CD14-positive monocyte (primary cell): ENCODE data around the gene FRA10AC1. TPM values are rescaled to one million over a fixed set of nuclear protein-coding genes. Genes with fewer than 3 reads are reported as not detected.

ENCODE experiments used
- DNase-seq, 3 donors: peaks; one replicate each; pipeline ENCODE4 v3.0.0-alpha.2; 2011 to 2022
- H2AFZ ChIP-seq: 2 replicates; pipeline ENCODE4 v1.6.0; 2012; ENCODE audit warnings: mild to moderate bottlenecking, low read depth, low read length, inconsistent platforms; ENCODE audit not compliant: insufficient read depth, poor library complexity, severe bottlenecking
- H3K27ac ChIP-seq, 2 donors: 1 replicate in 1 of 2; 2 replicates in 1 of 2; pipeline ENCODE4 v1.5.1; 2012 to 2013; ENCODE audit warnings: low read length in 2 of 2, control low read depth in 1 of 2, inconsistent platforms in 1 of 2, low read depth in 1 of 2, mild to moderate bottlenecking in 1 of 2
- H3K27me3 ChIP-seq, 2 donors: one replicate each; pipeline versions ENCODE4 v1.6.0 to v1.6.1; 2011 to 2013; ENCODE audit warnings: low read length in 2 of 2; ENCODE audit not compliant: control insufficient read depth in 2 of 2, insufficient read depth in 2 of 2
- H3K36me3 ChIP-seq, 2 donors: replicated peaks in 1 of 2; 1 replicate in 1 of 2; 2 replicates in 1 of 2; pipeline versions ENCODE4 v1.5.1 to v1.6.1; 2012 to 2013; ENCODE audit warnings: low read length in 2 of 2, control low read depth in 1 of 2, inconsistent platforms in 1 of 2, mild to moderate bottlenecking in 1 of 2; ENCODE audit not compliant: insufficient read depth in 2 of 2, control insufficient read depth in 1 of 2
- H3K4me1 ChIP-seq, 2 donors: 1 replicate in 1 of 2; 2 replicates in 1 of 2; pipeline versions ENCODE4 v1.5.1 to v1.6.1; 2012 to 2013; ENCODE audit warnings: low read length in 2 of 2, control low read depth in 1 of 2, inconsistent platforms in 1 of 2, mild to moderate bottlenecking in 1 of 2, moderate library complexity in 1 of 2; ENCODE audit not compliant: insufficient read depth in 2 of 2, control insufficient read depth in 1 of 2
- H3K4me2 ChIP-seq: replicated peaks from 2 replicates; pipeline ENCODE3; 2012; ENCODE audit warnings: low read length, moderate library complexity, mild to moderate bottlenecking; ENCODE audit not compliant: poor library complexity, severe bottlenecking; ENCODE audit errors: extremely low read depth
- H3K4me3 ChIP-seq, 3 experiments: fragments of 200-600 bp in 1 of 3; sonication (generic) in 1 of 3; replicated peaks in 1 of 3; 1 replicate in 2 of 3; 2 replicates in 1 of 3; pipeline ENCODE4 v1.5.1; 2011 to 2013; ENCODE audit warnings: low read length in 3 of 3, mild to moderate bottlenecking in 3 of 3, control low read depth in 2 of 3, low read depth in 2 of 3, inconsistent platforms in 1 of 3, moderate library complexity in 1 of 3
- H3K79me2 ChIP-seq: 2 replicates; pipeline ENCODE4 v1.6.0; 2012; ENCODE audit warnings: mild to moderate bottlenecking, control low read depth, inconsistent platforms, low read length, moderate library complexity; ENCODE audit not compliant: insufficient read depth
- H3K9ac ChIP-seq: 2 replicates; pipeline ENCODE4 v1.6.0; 2017; ENCODE audit warnings: low read length, mild to moderate bottlenecking; ENCODE audit not compliant: insufficient read depth, poor library complexity, severe bottlenecking
- H3K9me3 ChIP-seq, 2 donors: replicated peaks in 1 of 2; 1 replicate in 1 of 2; 2 replicates in 1 of 2; pipeline versions ENCODE4 v1.5.1 to v1.6.1; 2012 to 2013; ENCODE audit warnings: low read length in 2 of 2, control low read depth in 1 of 2; ENCODE audit not compliant: control insufficient read depth in 1 of 2, insufficient read depth in 1 of 2
- H4K20me1 ChIP-seq: 2 replicates; pipeline ENCODE4 v1.6.0; 2012; ENCODE audit warnings: mild to moderate bottlenecking, low read length, control low read depth, moderate library complexity; ENCODE audit not compliant: insufficient read depth
- H3K27ac Mint-ChIP-seq, 7 donors: one replicate each; pipeline ENCODE4 v1.8.0; 2020; ENCODE audit warnings: mild to moderate bottlenecking in 7 of 7, mixed read lengths in 7 of 7, moderate library complexity in 6 of 7, inconsistent platforms in 2 of 7
- H3K27me3 Mint-ChIP-seq, 3 donors: one replicate each; pipeline ENCODE4 v1.8.0; 2021 to 2022; ENCODE audit warnings: low read depth in 3 of 3, mild to moderate bottlenecking in 3 of 3, mixed read lengths in 3 of 3, moderate library complexity in 3 of 3, inconsistent platforms in 1 of 3
- H3K36me3 Mint-ChIP-seq, 2 donors: one replicate each; pipeline ENCODE4 v1.8.0; 2020; ENCODE audit warnings: mixed read lengths in 2 of 2, inconsistent platforms in 1 of 2, mild to moderate bottlenecking in 1 of 2
- H3K4me1 Mint-ChIP-seq: one replicate; pipeline ENCODE4 v1.8.0; 2020; ENCODE audit warnings: mild to moderate bottlenecking, mixed read lengths
- H3K4me3 Mint-ChIP-seq, 2 donors: one replicate each; pipeline ENCODE4 v1.8.0; 2020; ENCODE audit warnings: mild to moderate bottlenecking in 2 of 2, mixed read lengths in 2 of 2, moderate library complexity in 1 of 2
- H3K9me3 Mint-ChIP-seq, 7 donors: one replicate each; pipeline ENCODE4 v1.8.0; 2020 to 2022; ENCODE audit warnings: mixed read lengths in 7 of 7, mild to moderate bottlenecking in 6 of 7, moderate library complexity in 6 of 7, inconsistent platforms in 2 of 7
- WGBS: methylation state at CpG from one replicate; pipeline ENCODE4 v1.1.5; 2013; ENCODE audit warnings: missing lambda C conversion rate; ENCODE audit not compliant: insufficient coverage; 5-methylcytosine and 5-hydroxymethylcytosine counted together
- intact Hi-C, 2 donors: fragments of 100-400 bp; cut with micrococcal nuclease; formaldehyde crosslinking; loops; one replicate each; pipeline versions ENCODE4 v1.15.0 to v1.15.1; 2023
- polyA plus RNA-seq, 3 donors: library from polyadenylated mRNA; depleted of rRNA in 1 of 3; unstranded in 2 of 3; stranded (reverse) in 1 of 3; fragments of 300-500 nt in 2 of 3; fragments of >200 nt in 1 of 3; fragmentation: Illumina TruSeq in 2 of 3; gene quantifications; 1 replicate in 2 of 3; 2 replicates in 1 of 3; pipeline ENCODE4 v1.2.3, GENCODE V29; 2012 to 2021
- TF ChIP-seq, protein P1 (sequence below): fragments of 200-600 bp; IDR thresholded peaks from one replicate; pipeline ENCODE4 v1.8.0; 2022; ENCODE audit warnings: antibody characterized with exemption, mild to moderate bottlenecking

Gene FRA10AC1
- polyA plus RNA-seq, 3 donors: 0.95 to 7.2 (median 2.0) TPM

DNA sequence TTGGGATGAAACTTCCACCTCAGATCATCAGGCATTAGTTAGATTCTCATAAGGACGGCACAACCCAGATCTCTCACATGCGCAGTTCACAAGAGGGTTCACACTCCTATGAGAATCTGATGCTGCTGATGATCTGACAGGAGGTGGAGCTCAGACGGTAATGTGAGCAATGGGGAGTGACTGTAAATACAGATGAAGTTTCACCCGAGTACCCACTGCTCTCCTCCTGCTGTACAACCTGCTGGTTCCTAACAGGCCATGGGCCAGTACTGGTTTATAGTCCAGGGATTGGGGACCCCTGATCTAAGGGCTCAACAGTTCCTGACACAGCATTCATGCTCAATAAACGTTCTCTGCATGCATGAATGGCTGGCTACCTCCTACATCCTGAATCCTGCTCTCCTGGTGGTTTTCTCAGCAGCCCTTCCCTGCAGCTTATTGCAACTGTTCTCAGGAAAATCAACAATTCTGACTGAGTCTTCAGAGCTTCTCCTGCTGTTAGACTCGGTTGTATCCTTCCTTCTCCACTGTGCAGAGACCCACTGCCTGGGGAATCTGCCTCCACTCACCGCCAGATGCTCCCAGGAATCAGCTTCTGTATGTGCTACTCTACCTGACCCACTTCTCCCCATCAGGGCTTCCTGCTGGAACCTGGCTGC is 72.6 kb downstream of the FRA10AC1 start:
- Histone ChIP-seq H3K27ac (no peak overlapping the region), H3K4me2 (no peak overlapping the region), H3K36me3 (no peaks in the 10 kb centered on the region), H2AFZ (no peak overlapping the region), H3K79me2 (no peaks in the 10 kb centered on the region), H3K9me3 (no peaks in the 10 kb centered on the region), H3K9ac (no peak overlapping the region), H3K4me1 (no peaks in the 10 kb centered on the region), H3K4me3 (no peak overlapping the region), H4K20me1 (no peaks in the 10 kb centered on the region), H3K27me3 (no peaks in the 10 kb centered on the region)
- H3K9me3 Mint-ChIP-seq: peaks cover 0 to 1% (median 0%) of the 10 kb centered on the region in 7 donors
- H3K4me3 Mint-ChIP-seq: no peak overlapping the region
- no peaks in the 10 kb centered on the region for H3K36me3 Mint-ChIP-seq
- intact Hi-C loops: no loop called here
- TF ChIP-seq, protein P1, sequence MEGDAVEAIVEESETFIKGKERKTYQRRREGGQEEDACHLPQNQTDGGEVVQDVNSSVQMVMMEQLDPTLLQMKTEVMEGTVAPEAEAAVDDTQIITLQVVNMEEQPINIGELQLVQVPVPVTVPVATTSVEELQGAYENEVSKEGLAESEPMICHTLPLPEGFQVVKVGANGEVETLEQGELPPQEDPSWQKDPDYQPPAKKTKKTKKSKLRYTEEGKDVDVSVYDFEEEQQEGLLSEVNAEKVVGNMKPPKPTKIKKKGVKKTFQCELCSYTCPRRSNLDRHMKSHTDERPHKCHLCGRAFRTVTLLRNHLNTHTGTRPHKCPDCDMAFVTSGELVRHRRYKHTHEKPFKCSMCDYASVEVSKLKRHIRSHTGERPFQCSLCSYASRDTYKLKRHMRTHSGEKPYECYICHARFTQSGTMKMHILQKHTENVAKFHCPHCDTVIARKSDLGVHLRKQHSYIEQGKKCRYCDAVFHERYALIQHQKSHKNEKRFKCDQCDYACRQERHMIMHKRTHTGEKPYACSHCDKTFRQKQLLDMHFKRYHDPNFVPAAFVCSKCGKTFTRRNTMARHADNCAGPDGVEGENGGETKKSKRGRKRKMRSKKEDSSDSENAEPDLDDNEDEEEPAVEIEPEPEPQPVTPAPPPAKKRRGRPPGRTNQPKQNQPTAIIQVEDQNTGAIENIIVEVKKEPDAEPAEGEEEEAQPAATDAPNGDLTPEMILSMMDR: no peak
- no peak overlapping the region for H3K27ac Mint-ChIP-seq
- no peaks in the 10 kb centered on the region for H3K4me1 Mint-ChIP-seq
- peaks cover 6% of the 10 kb centered on the region in 3 donors for H3K27me3 Mint-ChIP-seq
- 92% methylated on average over 5 of the region's 7 CpGs for WGBS
- DNase-seq: no peak

- Histone ChIP-seq H3K9me3 (no peaks in the 10 kb centered on the region), H3K4me2 (no peak overlapping the region), H3K79me2 (no peaks in the 10 kb centered on the region), H3K27me3 (no peaks in the 10 kb centered on the region), H3K36me3 (no peaks in the 10 kb centered on the region), H3K4me1 (no peaks in the 10 kb centered on the region), H3K9ac (no peak overlapping the region), H2AFZ (peak overlapping the region; percentile 25), H3K27ac (no peak overlapping the region), H3K4me3 (no peak overlapping the region), H4K20me1 (no peaks in the 10 kb centered on the region)
- 100% methylated on average over 3 of the region's 4 CpGs for WGBS
- H3K27ac Mint-ChIP-seq: no peak overlapping the region
- DNase-seq: no peak
- no peak overlapping the region for H3K4me3 Mint-ChIP-seq
- H3K4me1 Mint-ChIP-seq: no peaks in the 10 kb centered on the region
- H3K36me3 Mint-ChIP-seq: no peaks in the 10 kb centered on the region
- intact Hi-C loops: no loop called here
- peaks cover 0 to 1% (median 0%) of the 10 kb centered on the region in 7 donors for H3K9me3 Mint-ChIP-seq
- TF ChIP-seq, protein P1: no peak
- H3K27me3 Mint-ChIP-seq: peaks cover 6% of the 10 kb centered on the region in 3 donors
Measured at GRCh38 chr10:93628858-93629257, 73.5 kb downstream of the FRA10AC1 start.
